GM21576 (cell line): ENCODE data around the gene PTRH1.

Experiments used
- ATAC-seq: cut with Tn5 transposase; IDR thresholded peaks from one replicate; pipeline ENCODE4 v1.9.1; 2021; ENCODE audit warnings: mild to moderate bottlenecking, moderate library complexity; ENCODE audit not compliant: unreplicated experiment

The PTRH1 gene

GRCh38 chr9:127741831-127742434 is 26.5 kb upstream of the PTRH1 start:
- ATAC-seq = no peak

- no peak for ATAC-seq
Measured at GRCh38 chr9:127739614-127740330, 24.3 kb upstream of the PTRH1 start.

GRCh38 chr9:127738666-127739065 is 23.2 kb upstream of the PTRH1 start:
- no peak for ATAC-seq

GRCh38 chr9:127735530-127736185 is 20.2 kb upstream of the PTRH1 start:
- ATAC-seq = peak; percentile 15

- ATAC-seq = peak; percentile 84
Measured at GRCh38 chr9:127734747-127735529, 19.5 kb upstream of the PTRH1 start, which contains the start of gene TOR2A. Gene TOR2A, minus strand, starts transcription at chr9:127735294. Its CDS starts 24 bp downstream, at chr9:127735270.

- no peak for ATAC-seq
Measured at GRCh38 chr9:127734247-127734746, 18.8 kb upstream of the PTRH1 start.

GRCh38 chr9:127733614-127734013 is 18.2 kb upstream of the PTRH1 start:
- ATAC-seq = no peak

- no peak for ATAC-seq
Measured at GRCh38 chr9:127732444-127732843, 17.0 kb upstream of the PTRH1 start.

GRCh38 chr9:127731938-127732337 is 16.5 kb upstream of the PTRH1 start:
- no peak for ATAC-seq

GRCh38 chr9:127730799-127731410 is 15.4 kb upstream of the PTRH1 start:
- no peak for ATAC-seq

GRCh38 chr9:127730262-127730661 is 14.8 kb upstream of the PTRH1 start:
- no peak for ATAC-seq

GRCh38 chr9:127729522-127730256 is 14.2 kb upstream of the PTRH1 start:
- no peak for ATAC-seq

- no peak for ATAC-seq
Measured at GRCh38 chr9:127728808-127729207, 13.3 kb upstream of the PTRH1 start.

GRCh38 chr9:127726871-127727270 is 11.4 kb upstream of the PTRH1 start:
- no peak for ATAC-seq

- ATAC-seq = no peak
Measured at GRCh38 chr9:127724012-127724411, 8.5 kb upstream of the PTRH1 start.

- ATAC-seq = no peak
Measured at GRCh38 chr9:127723444-127723843, 8.0 kb upstream of the PTRH1 start.

GRCh38 chr9:127723013-127723412 is 7.5 kb upstream of the PTRH1 start:
- ATAC-seq = no peak

- no peak for ATAC-seq
Measured at GRCh38 chr9:127722055-127722745, 6.7 kb upstream of the PTRH1 start.

- no peak for ATAC-seq
Measured at GRCh38 chr9:127721391-127721821, 5.9 kb upstream of the PTRH1 start.
